GM12878 (cell line): ENCODE data around the gene SAMSN1. TPM values are rescaled to one million over a fixed set of nuclear protein-coding genes. Genes with fewer than 3 reads are reported as not detected.
A peak's percentile ranks its signal among the peaks of the same experiment; 100 is the strongest.

ENCODE experiments used
- ATAC-seq: fragments of 200-7000 bp; cut with Tn5 transposase; 3 replicates; pipeline ENCODE4 v1.9.1; 2020; ENCODE audit warnings: mild to moderate bottlenecking, moderate library complexity
- BruUV-seq: library from RNA; stranded (reverse); fragments of 400-500 nt; replicated peaks from 2 replicates; lab custom pipeline; 2021; lab: Mats Ljungman, UMichigan
- CTCF ChIA-PET: fragments of 300-600 bp; sonication (Branson Sonifier 250); formaldehyde crosslinking; extraction: SDS; loops from one replicate; lab custom pipeline; 2021; ENCODE audit warnings: inconsistent platforms; lab: Yijun Ruan, JAX
- POLR2A ChIA-PET: fragments of 350-600 bp; formaldehyde crosslinking; extraction: SDS; loops from one replicate; lab custom pipeline; 2021; ENCODE audit warnings: inconsistent platforms; lab: Charles Lee
- RAD21 ChIA-PET: fragments of 300-600 bp; sonication (Branson Sonifier 250); formaldehyde crosslinking; loops from one replicate; lab custom pipeline; 2023; ENCODE audit warnings: antibody characterized with exemption; ENCODE audit not compliant: unreplicated experiment; lab: Charles Lee
- SMC1A ChIA-PET: fragments of 300-600 bp; sonication (Branson Sonifier 250); formaldehyde crosslinking; loops from one replicate; lab custom pipeline; 2023; ENCODE audit not compliant: unreplicated experiment, uncharacterized antibody; lab: Charles Lee
- DNase-seq: peaks from one replicate; pipeline ENCODE4 v3.0.0-alpha.2; 2011; ENCODE audit warnings: low read depth, low spot score
- FAIRE-seq: peaks from 3 replicates; lab custom pipeline; 2011; peaks lifted over from hg19 to GRCh38; lab: Jason Lieb, UNC
- H2AFZ ChIP-seq: 2 replicates; pipeline ENCODE4 v1.6.0; 2011; ENCODE audit warnings: low read depth, low read length, control low read depth; ENCODE audit not compliant: control insufficient read depth
- H3K27ac ChIP-seq: 2 replicates; pipeline ENCODE4 v1.5.1; 2011; ENCODE audit warnings: control low read depth; ENCODE audit not compliant: control insufficient read depth, insufficient read depth
- H3K27me3 ChIP-seq, 2 experiments: replicated peaks in 1 of 2; 2 replicates each; pipeline versions ENCODE4 v1.6.0 to v1.6.1; 2011; ENCODE audit warnings: low read length in 1 of 2; ENCODE audit not compliant: control insufficient read depth in 2 of 2, insufficient read depth in 2 of 2
- H3K36me3 ChIP-seq, 2 experiments: 2 replicates each; pipeline ENCODE4 v1.5.1; 2011; ENCODE audit warnings: low read length in 1 of 2; ENCODE audit not compliant: control insufficient read depth in 2 of 2, insufficient read depth in 2 of 2
- H3K4me1 ChIP-seq: 2 replicates; pipeline ENCODE4 v1.6.1; 2011; ENCODE audit warnings: mild to moderate bottlenecking, low read length, moderate library complexity, mixed read lengths; ENCODE audit not compliant: control insufficient read depth, insufficient read depth
- H3K4me2 ChIP-seq: 2 replicates; pipeline ENCODE4 v1.6.0; 2011; ENCODE audit warnings: control low read depth; ENCODE audit not compliant: control insufficient read depth, insufficient read depth
- H3K4me3 ChIP-seq: fragments of 200-600 bp; sonication (generic); 2 replicates; pipeline ENCODE4 v1.5.1; 2016
- H3K79me2 ChIP-seq: 2 replicates; pipeline ENCODE4 v1.6.0; 2011; ENCODE audit warnings: low read length; ENCODE audit not compliant: control insufficient read depth, insufficient read depth
- H3K9ac ChIP-seq: 2 replicates; pipeline ENCODE4 v1.8.0; 2011; ENCODE audit warnings: low read length, control low read depth, mixed read lengths; ENCODE audit not compliant: control insufficient read depth, insufficient read depth
- H3K9me3 ChIP-seq: replicated peaks from 3 replicates; pipeline ENCODE4 v1.5.1; 2011; ENCODE audit warnings: mild to moderate bottlenecking, low read length; ENCODE audit not compliant: control insufficient read depth, insufficient read depth
- H4K20me1 ChIP-seq: 2 replicates; pipeline ENCODE4 v1.6.0; 2011; ENCODE audit not compliant: control insufficient read depth, insufficient read depth
- CREM ChIP-seq: IDR thresholded peaks from 2 replicates; pipeline ENCODE4 v1.6.1; 2014; ENCODE audit warnings: antibody characterized with exemption, low read depth
- ETV6 ChIP-seq, 2 experiments: fragments of 450-650 bp in 1 of 2; IDR thresholded peaks in 1 of 2; conservative IDR thresholded peaks in 1 of 2; 2 replicates each; pipeline ENCODE4 v1.6.1; 2014; ENCODE audit warnings: antibody characterized with exemption in 1 of 2, borderline replicate concordance in 1 of 2, low read depth in 1 of 2, mild to moderate bottlenecking in 1 of 2, moderate library complexity in 1 of 2
- FOXM1 ChIP-seq: IDR thresholded peaks from 2 replicates; pipeline ENCODE4 v1.6.1; 2012; ENCODE audit warnings: low read depth, mild to moderate bottlenecking, inconsistent platforms, low read length, moderate library complexity
- HDAC2 ChIP-seq: fragments of 200-600 bp; sonication (generic); IDR thresholded peaks from 2 replicates; pipeline ENCODE4 v1.6.1; 2017
- JUNB ChIP-seq: IDR thresholded peaks from 2 replicates; pipeline ENCODE4 v1.6.1; 2016; ENCODE audit warnings: antibody characterized with exemption, mild to moderate bottlenecking
- NFIC ChIP-seq: IDR thresholded peaks from 2 replicates; pipeline ENCODE4 v1.6.1; 2012; ENCODE audit warnings: low read depth, mild to moderate bottlenecking, inconsistent platforms, low read length, moderate library complexity
- PAX5 ChIP-seq: IDR thresholded peaks from 2 replicates; pipeline ENCODE4 v1.6.1; 2011; ENCODE audit warnings: low read depth, low read length, borderline replicate concordance
- RUNX3 ChIP-seq: IDR thresholded peaks from 2 replicates; pipeline ENCODE4 v1.6.1; 2012; ENCODE audit warnings: low read length, inconsistent platforms
- ZBTB40 ChIP-seq: fragments of 450-650 bp; IDR thresholded peaks from 2 replicates; pipeline ENCODE4 v1.6.1; 2016; ENCODE audit warnings: mild to moderate bottlenecking, moderate library complexity, borderline replicate concordance
- ZNF217 ChIP-seq: fragments of 450-650 bp; IDR thresholded peaks from 2 replicates; pipeline ENCODE4 v1.6.1; 2017; ENCODE audit warnings: antibody characterized with exemption, mild to moderate bottlenecking
- in situ Hi-C: fragments of 300-500 bp; cut with MboI; formaldehyde crosslinking; loops from 9 replicates; pipeline ENCODE4 v1.14.3; 2018; ENCODE audit warnings: mixed read lengths
- intact Hi-C: fragments of 100-400 bp; cut with micrococcal nuclease; formaldehyde crosslinking; loops from one replicate; pipeline ENCODE4 v1.14.2; 2022; ENCODE audit not compliant: unreplicated experiment
- polyA plus RNA-seq, 11 experiments: library from polyadenylated mRNA; depleted of rRNA in 4 of 11; unstranded in 6 of 11; stranded (reverse) in 5 of 11; fragments of >200 nt; fragmentation: Nextera tagmentation in 4 of 11; fragmentation: Illumina TruSeq in 1 of 11; extraction: Ambion mirVana in 4 of 11; extraction: Trizol in 1 of 11; gene quantifications; 1 replicate in 1 of 11; 2 replicates in 10 of 11; pipeline versions ENCODE4 v1.2.1 to v1.2.3, GENCODE V29; 2011 to 2016; ENCODE audit warnings: inconsistent platforms in 2 of 11, missing spikeins in 2 of 11, low read depth in 1 of 11
- total RNA-seq, 4 experiments: library from RNA; depleted of rRNA in 3 of 4; stranded (reverse); fragments of >200 nt in 3 of 4; fragmentation: Illumina TruSeq in 1 of 4; extraction: Trizol in 1 of 4; gene quantifications; 2 replicates each; pipeline versions ENCODE4 v1.2.1 to v1.2.3, GENCODE V29; 2013 to 2021

The SAMSN1 gene
- total and polyA plus RNA-seq, 10 of the 15 experiments (the other 5 are each of a cell fraction or from before 2014, with no cell fraction given): 23.2 to 102 (median 44.9) TPM

GRCh38 chr21:14591377-14591776 lies 45.3 kb upstream of the SAMSN1 start:
- Histone ChIP-seq H3K4me2 (no peak overlapping the region), H3K9me3 (peaks cover 4% of the 10 kb centered on the region; the same call in 2 of the 3 replicates), H3K9ac (no peak overlapping the region), H3K4me3 (no peak overlapping the region), H2AFZ (no peak overlapping the region), H3K27ac (no peak overlapping the region), H3K27me3 (no peaks in the 10 kb centered on the region), H4K20me1 (no peaks in the 10 kb centered on the region), H3K36me3 (no peaks in the 10 kb centered on the region), H3K4me1 (peaks cover 9% of the 10 kb centered on the region; the same call in 1 of the 2 replicates), H3K79me2 (no peaks in the 10 kb centered on the region)
- no peak for TF ChIP-seq PAX5
- peak; percentile 57; the same call in 1 of the 2 replicates for TF ChIP-seq NFIC
- TF ChIP-seq HDAC2: no peak
- peak; percentile 37; the same call in 1 of the 2 replicates for TF ChIP-seq CREM
- TF ChIP-seq ZBTB40: no peak
- peak in 1 of 2 experiments; percentile 68; a peak in 1 of 4 replicates for TF ChIP-seq ETV6 (conservative IDR thresholded peaks at IDR 0.05 in 1 of 2, IDR thresholded peaks at IDR 0.05 in 1 of 2; ENCODE audit: borderline replicate concordance in 1 of 2, low read depth in 1 of 2)
- peak; percentile 16; the same call in 1 of the 2 replicates for TF ChIP-seq FOXM1
- TF ChIP-seq ZNF217: no peak
- peak; percentile 63 for TF ChIP-seq JUNB
- TF ChIP-seq RUNX3: peak; percentile 27; the same call in 1 of the 2 replicates
- no peak for FAIRE-seq
- SMC1A ChIA-PET: interaction anchor here (0.8 to 5.7 kb wide), 20 partner anchors 8 to 169 kb away, joined by 3 to 61 read pairs (median 4); no protein-coding TSS in a partner anchor
- RAD21 ChIA-PET: interaction anchor here (1.3 to 5.1 kb wide), 8 partner anchors 11 to 145 kb away, joined by 3 to 28 read pairs (median 8); no protein-coding TSS in a partner anchor
- BruUV-seq: no TSS peak
- intact Hi-C loops: loop anchor here (5.0 kb wide), 2 partner anchors 59 to 139 kb away; no protein-coding TSS in a partner anchor
- no peak for DNase-seq
- CTCF ChIA-PET: interaction anchor here (0.8 to 3.1 kb wide), 5 partner anchors 9 to 146 kb away, joined by 3 to 11 read pairs (median 9); no protein-coding TSS in a partner anchor
- POLR2A ChIA-PET: interaction anchor here (0.8 to 2.2 kb wide), 5 partner anchors 11 to 138 kb away, joined by 3 to 9 read pairs (median 3); no protein-coding TSS in a partner anchor
- in situ Hi-C loops: no loop called here
- peak; percentile 76 for ATAC-seq
